Measurements from ENCODE around the gene PIEZO1. TPM values are rescaled to one million over a fixed set of nuclear protein-coding genes. Genes with fewer than 3 reads are reported as not detected.

The PIEZO1 gene
- total and polyA plus RNA-seq, 10 donors, result 145 to 385 (median 201) TPM

DNA sequence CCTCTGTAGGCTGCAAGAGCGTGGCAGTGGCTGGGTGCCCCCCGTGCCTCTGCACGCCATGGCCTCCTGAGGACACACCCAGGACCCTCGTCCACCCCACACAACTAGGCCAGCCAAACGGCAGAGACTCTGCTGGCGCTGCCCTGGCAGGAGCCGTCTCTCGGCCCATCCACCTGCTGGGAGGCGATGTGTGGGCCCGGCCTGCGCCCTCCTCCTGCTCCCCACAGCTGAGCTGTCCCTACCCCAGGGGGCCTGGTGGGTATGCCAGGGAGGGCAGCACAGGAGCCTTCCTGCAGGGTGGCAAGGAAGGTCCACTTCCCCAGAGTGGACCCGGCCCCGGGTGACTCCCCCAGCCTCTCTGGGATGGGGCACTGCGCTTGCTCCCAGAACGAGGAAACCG, 85.8 kb downstream of the PIEZO1 start:
- Histone ChIP-seq H3K4me1 (peaks cover 49 to 75% (median 68%) of the 10 kb centered on the region in 6 donors), H3K9me3 (no peaks in the 10 kb centered on the region), H3K36me3 (peaks cover 0 to 74% (median 46%) of the 10 kb centered on the region in 6 donors), H3K4me3 (peak overlapping the region in 1 of 8 donors; percentile 91), H3K27me3 (replicated peaks in 1 of 7) (no peaks in the 10 kb centered on the region), H3K27ac (peak overlapping the region in 7 of 8 donors; percentile 91 to 98 (median 94))
- TF ChIP-seq POLR2A (IDR thresholded peaks at IDR 0.05) (no peak), POLR2AphosphoS5 (IDR thresholded peaks at IDR 0.05) (no peak)
- TF ChIP-seq, protein P1, sequence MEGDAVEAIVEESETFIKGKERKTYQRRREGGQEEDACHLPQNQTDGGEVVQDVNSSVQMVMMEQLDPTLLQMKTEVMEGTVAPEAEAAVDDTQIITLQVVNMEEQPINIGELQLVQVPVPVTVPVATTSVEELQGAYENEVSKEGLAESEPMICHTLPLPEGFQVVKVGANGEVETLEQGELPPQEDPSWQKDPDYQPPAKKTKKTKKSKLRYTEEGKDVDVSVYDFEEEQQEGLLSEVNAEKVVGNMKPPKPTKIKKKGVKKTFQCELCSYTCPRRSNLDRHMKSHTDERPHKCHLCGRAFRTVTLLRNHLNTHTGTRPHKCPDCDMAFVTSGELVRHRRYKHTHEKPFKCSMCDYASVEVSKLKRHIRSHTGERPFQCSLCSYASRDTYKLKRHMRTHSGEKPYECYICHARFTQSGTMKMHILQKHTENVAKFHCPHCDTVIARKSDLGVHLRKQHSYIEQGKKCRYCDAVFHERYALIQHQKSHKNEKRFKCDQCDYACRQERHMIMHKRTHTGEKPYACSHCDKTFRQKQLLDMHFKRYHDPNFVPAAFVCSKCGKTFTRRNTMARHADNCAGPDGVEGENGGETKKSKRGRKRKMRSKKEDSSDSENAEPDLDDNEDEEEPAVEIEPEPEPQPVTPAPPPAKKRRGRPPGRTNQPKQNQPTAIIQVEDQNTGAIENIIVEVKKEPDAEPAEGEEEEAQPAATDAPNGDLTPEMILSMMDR (IDR thresholded peaks at IDR 0.05 in 8 of 11, conservative IDR thresholded peaks at IDR 0.05 in 3 of 11), result no peak
- intact Hi-C loops (cut with DNase I; ENCODE audit: low total_unique reads), result no loop called here
- WGBS, 5 donors, result 90 to 95% (median 93%) methylated on average over 11 to 16 of the region's 16 CpGs
- peak; percentile 87 for DNase-seq

DNA sequence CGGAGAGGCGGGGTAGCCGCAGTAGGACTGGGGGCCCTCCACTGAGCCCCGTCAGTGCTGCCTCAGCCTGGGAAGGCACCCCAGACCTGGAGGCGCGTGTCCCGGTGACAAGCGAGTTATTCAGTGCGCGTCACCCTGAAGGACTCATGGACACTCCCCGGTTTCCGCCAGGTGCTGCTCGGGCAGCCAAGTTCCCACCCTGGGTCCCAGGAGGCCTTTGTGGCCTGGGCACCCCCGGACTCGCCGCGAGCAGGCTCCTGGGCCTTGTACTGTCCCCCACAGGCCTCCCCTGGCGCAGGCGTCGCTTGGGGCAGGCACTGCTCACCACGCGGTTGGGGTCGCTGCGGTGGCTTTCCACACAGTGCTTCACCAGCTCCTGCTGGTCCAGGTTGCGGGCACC, 86.4 kb downstream of the PIEZO1 start:
- Histone ChIP-seq H3K9me3 (no peaks in the 10 kb centered on the region), H3K4me1 (peaks cover 44 to 73% (median 64%) of the 10 kb centered on the region in 6 donors), H3K36me3 (peaks cover 0 to 75% (median 46%) of the 10 kb centered on the region in 6 donors), H3K4me3 (no peak overlapping the region), H3K27me3 (replicated peaks in 1 of 7) (no peaks in the 10 kb centered on the region), H3K27ac (peak overlapping the region in 7 of 8 donors; percentile 28 to 98 (median 94))
- intact Hi-C loops (cut with DNase I; ENCODE audit: low total_unique reads), result no loop called here
- 86 to 90% (median 89%) methylated on average over 10 to 25 of the region's 25 CpGs for WGBS, 5 donors
- peak in 2 of 3 donors; percentile 23 to 46 for TF ChIP-seq POLR2AphosphoS5 (IDR thresholded peaks at IDR 0.05)
- TF ChIP-seq, protein P1 (IDR thresholded peaks at IDR 0.05 in 8 of 11, conservative IDR thresholded peaks at IDR 0.05 in 3 of 11), result no peak
- peak; percentile 86 for DNase-seq

DNA sequence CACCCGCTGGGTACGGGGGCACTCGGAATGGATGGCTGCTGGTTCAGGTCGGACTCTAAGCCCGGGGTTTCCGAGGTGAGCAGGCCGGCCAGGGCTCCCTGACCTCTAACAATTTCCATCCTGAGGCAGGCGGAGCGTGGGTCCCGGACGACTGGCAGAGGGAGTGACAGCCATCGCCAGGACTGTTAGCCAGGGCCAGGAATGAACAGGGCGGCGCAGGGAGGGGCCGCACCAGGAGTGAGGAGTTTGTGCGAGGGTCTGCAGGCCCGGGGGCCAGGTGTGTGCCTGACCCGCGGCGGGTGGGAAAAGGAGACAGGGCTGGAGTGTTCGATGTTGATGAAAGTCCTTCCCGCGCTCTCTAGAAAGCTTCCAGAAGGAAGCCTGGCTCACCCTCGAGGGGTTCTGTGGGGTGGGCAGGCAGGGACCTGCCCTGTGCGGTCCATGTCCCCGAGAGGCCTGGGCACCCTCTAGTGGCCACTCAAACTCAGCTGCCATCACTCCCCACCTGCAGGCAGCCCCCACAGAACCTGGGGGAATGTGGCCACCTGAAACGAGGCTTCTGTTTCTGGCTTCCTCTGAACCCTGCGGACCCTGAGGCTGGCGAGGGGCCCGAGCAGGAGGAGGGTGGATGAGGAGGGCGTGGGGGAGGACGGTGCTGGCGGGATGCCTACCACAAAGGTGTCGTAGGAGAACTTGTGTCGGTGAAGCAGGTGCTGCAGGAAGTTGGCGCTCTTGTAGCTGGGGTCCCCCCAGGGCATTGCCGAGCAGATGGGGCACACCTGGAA, 87.0 kb downstream of the PIEZO1 start:
- WGBS, 5 donors, result 82 to 85% (median 85%) methylated on average over 31 to 37 of the region's 37 CpGs
- Histone ChIP-seq H3K4me3 (no peak overlapping the region), H3K27ac (peak overlapping the region in 6 of 8 donors; percentile 13 to 98 (median 94)), H3K9me3 (no peaks in the 10 kb centered on the region), H3K4me1 (peaks cover 39 to 73% (median 62%) of the 10 kb centered on the region in 6 donors), H3K27me3 (replicated peaks in 1 of 7) (no peaks in the 10 kb centered on the region), H3K36me3 (peaks cover 0 to 75% (median 46%) of the 10 kb centered on the region in 6 donors)
- no peak for TF ChIP-seq POLR2A (IDR thresholded peaks at IDR 0.05)
- no peak for TF ChIP-seq POLR2AphosphoS5 (IDR thresholded peaks at IDR 0.05)
- TF ChIP-seq, protein P1 (IDR thresholded peaks at IDR 0.05 in 8 of 11, conservative IDR thresholded peaks at IDR 0.05 in 3 of 11), result peak in 4 of 11 experiments; percentile 17 to 53 (median 34)
- intact Hi-C loops (cut with DNase I; ENCODE audit: low total_unique reads), result no loop called here
- no peak for DNase-seq

DNA sequence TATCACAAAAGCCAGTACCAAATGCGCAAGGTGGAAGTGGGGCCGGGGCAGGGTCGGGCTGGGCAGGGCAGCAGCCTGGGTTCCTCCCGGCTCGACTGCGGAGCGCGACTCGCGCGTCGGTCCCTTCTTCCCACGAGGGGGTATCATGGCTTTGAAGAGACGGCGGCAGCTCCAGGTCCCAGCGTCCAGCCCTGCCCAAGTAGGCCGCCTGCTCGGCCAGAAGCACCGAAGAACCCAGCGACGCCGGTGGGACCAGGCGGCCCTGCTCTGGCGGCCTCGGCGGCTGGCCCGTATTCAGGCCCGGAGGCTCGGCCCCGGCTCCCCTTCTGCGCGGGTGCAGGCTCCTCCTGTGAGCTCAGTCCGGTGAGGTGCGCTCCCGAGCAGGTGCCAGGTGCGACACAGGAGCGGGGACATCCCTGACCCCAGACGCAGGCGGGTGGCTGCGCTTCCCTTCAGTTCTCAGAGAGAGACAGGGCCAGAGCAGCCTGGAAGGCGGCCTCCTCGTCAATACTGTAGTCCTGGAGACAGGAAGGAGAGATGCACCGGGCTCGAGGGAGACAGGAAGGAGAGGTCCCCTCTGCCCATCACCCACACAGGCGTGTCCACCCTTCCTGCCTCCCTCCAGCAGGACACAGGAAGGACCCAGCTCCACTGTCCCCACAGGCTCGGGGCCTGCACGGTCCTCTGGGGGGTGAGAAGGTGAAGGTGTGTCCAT, 87.7 kb downstream of the PIEZO1 start:
- Histone ChIP-seq H3K27me3 (replicated peaks in 1 of 7) (no peaks in the 10 kb centered on the region), H3K36me3 (peaks cover 0 to 67% (median 46%) of the 10 kb centered on the region in 6 donors), H3K27ac (peak overlapping the region in 3 of 8 donors; percentile 13 to 97 (median 95)), H3K4me3 (no peak overlapping the region), H3K9me3 (no peaks in the 10 kb centered on the region), H3K4me1 (peaks cover 39 to 73% (median 62%) of the 10 kb centered on the region in 6 donors)
- no peak for DNase-seq
- WGBS, 5 donors, result 88 to 92% (median 89%) methylated on average over 22 to 47 of the region's 47 CpGs
- intact Hi-C loops (cut with DNase I; ENCODE audit: low total_unique reads), result no loop called here
- TF ChIP-seq POLR2A (IDR thresholded peaks at IDR 0.05) (no peak), POLR2AphosphoS5 (IDR thresholded peaks at IDR 0.05) (no peak)
- TF ChIP-seq, protein P1 (IDR thresholded peaks at IDR 0.05 in 8 of 11, conservative IDR thresholded peaks at IDR 0.05 in 3 of 11), result no peak
